Colonic mucosa (tissue), 4 donors: ENCODE results near the gene AGBL1. TPM values are rescaled to one million over a fixed set of nuclear protein-coding genes. Genes with fewer than 3 reads are reported as not detected.

Source experiments
- DNase-seq: peaks from one replicate; pipeline ENCODE4 v3.0.0-alpha.2; 2020
- H3K27ac ChIP-seq: fragments of 200-600 bp; one replicate; pipeline ENCODE4 v1.8.0; 2021
- H3K27me3 ChIP-seq: fragments of 200-600 bp; one replicate; pipeline ENCODE4 v1.8.0; 2021
- H3K36me3 ChIP-seq: fragments of 200-600 bp; one replicate; pipeline ENCODE4 v1.8.0; 2021
- H3K4me1 ChIP-seq: fragments of 200-600 bp; one replicate; pipeline ENCODE4 v1.8.0; 2021; ENCODE audit warnings: mild to moderate bottlenecking
- H3K4me3 ChIP-seq: fragments of 200-600 bp; one replicate; pipeline ENCODE4 v1.8.0; 2021
- H3K9ac ChIP-seq, 2 donors: one replicate each; pipeline ENCODE4 v1.7.0; 2013; ENCODE audit warnings: control low read depth in 2 of 2, low read depth in 2 of 2, low read length in 2 of 2
- H3K9me3 ChIP-seq: fragments of 200-600 bp; one replicate; pipeline ENCODE4 v1.8.0; 2021
- intact Hi-C: fragments of 100-400 bp; cut with DNase I; formaldehyde crosslinking; loops from one replicate; pipeline ENCODE4 v1.14.1; 2022
- total RNA-seq, 2 donors: library from RNA; stranded (reverse); fragmentation: NEBNext Ultra II Directional in 1 of 2; extraction: Animal tissue kit (Norgen Biotek cat#: 25700) in 1 of 2; gene quantifications; one replicate each; pipeline ENCODE4 v1.2.1, GENCODE V29; 2021
- TF ChIP-seq, protein P1 (sequence below): fragments of 200-600 bp; IDR thresholded peaks from one replicate; pipeline ENCODE4 v1.8.0; 2022; ENCODE audit warnings: antibody characterized with exemption, mild to moderate bottlenecking
- donor health status: healthy.
- donor health status: DM: no; HTN: no; CAD: no.
- donor health status: DM: no; HTN: no; CAD: no.

The AGBL1 gene
- total RNA-seq, 2 donors from 2014 or later, result 0.10 to 0.24 TPM

DNA sequence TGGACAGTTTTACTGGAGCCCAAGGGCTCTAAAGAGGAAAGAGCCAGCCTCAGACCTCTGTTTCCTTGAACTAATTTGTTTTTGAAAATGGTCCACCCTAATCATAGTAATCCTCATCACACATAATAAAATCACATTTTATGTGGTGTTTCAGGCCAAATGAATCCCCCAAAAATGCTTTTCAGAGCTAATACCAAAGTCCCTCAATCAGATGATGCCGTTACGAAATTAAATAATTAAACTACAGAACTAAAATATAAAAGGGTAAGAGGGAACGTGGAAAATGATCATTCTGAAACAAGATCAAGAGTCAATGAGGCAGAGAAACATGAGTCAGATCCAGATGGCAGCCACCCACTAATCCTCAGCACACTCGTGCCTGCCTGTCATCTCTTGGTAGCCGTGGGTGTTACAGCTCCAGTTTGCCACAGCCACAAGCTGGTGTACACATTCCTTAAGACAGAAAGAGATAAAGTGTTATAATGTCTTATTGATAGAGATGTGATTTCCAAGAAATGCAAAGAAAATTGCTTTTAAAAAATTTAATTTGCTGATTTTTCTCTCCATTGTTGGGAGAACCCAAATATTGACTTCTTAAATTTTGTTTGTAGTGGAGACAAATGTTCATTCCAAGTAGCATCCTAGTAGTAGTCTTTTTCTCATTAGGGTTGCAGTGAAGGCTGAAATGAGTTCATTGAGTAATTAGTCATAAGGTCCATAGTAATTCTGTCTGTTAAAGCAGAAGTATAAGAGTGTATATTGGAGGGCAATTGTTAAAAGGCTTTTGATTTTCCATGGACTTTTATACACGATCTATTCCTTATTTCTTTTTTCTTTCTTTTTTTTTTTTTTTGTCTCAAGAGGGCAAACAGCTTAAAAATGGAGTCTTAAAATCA is 104.2 kb downstream of the AGBL1 start:
- H3K4me1 ChIP-seq, result no peaks in the 10 kb centered on the region
- no peaks in the 10 kb centered on the region for H3K9me3 ChIP-seq
- no peaks in the 10 kb centered on the region for H3K27me3 ChIP-seq
- H3K27ac ChIP-seq, result no peak overlapping the region
- DNase-seq, result no peak
- TF ChIP-seq, protein P1, sequence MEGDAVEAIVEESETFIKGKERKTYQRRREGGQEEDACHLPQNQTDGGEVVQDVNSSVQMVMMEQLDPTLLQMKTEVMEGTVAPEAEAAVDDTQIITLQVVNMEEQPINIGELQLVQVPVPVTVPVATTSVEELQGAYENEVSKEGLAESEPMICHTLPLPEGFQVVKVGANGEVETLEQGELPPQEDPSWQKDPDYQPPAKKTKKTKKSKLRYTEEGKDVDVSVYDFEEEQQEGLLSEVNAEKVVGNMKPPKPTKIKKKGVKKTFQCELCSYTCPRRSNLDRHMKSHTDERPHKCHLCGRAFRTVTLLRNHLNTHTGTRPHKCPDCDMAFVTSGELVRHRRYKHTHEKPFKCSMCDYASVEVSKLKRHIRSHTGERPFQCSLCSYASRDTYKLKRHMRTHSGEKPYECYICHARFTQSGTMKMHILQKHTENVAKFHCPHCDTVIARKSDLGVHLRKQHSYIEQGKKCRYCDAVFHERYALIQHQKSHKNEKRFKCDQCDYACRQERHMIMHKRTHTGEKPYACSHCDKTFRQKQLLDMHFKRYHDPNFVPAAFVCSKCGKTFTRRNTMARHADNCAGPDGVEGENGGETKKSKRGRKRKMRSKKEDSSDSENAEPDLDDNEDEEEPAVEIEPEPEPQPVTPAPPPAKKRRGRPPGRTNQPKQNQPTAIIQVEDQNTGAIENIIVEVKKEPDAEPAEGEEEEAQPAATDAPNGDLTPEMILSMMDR, result no peak
- H3K4me3 ChIP-seq, result no peak overlapping the region
- intact Hi-C loops, result no loop called here
- no peak overlapping the region for H3K9ac ChIP-seq
- no peaks in the 10 kb centered on the region for H3K36me3 ChIP-seq

DNA sequence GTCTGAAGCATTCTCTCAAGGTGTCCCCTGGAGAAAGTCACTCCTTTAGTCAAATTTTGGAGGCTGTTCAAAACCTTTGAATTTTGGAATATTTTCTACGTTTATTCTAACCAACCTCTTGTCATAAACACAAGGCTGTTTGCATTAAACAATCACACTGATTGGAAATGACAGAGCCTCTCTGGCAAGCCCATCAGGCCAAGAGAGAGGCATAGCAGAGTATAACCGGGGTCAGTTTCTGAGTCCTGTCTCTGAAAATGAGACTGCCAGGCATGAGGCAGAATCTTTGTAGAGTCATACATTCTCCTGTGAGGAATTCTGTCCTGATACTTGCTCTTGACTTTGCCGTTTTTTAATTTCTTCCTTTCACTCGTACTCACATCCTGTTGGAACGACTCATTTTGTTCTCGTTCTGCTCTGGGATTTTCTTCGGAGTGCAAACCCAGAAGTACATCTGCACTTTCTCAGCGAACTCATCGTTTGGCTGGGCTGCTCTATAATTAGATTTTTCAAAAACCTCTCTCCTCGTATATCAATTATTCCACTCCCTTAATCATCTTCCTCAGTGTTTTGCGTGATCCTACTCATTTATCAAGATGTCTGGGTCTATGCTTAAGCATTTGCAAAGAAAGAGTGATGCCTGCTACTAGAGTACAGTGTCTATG is 114.2 kb downstream of the AGBL1 start:
- DNase-seq, result no peak
- Histone ChIP-seq H3K36me3 (no peaks in the 10 kb centered on the region), H3K4me1 (no peaks in the 10 kb centered on the region), H3K27me3 (no peaks in the 10 kb centered on the region), H3K9ac (no peak overlapping the region), H3K4me3 (no peak overlapping the region), H3K27ac (no peak overlapping the region), H3K9me3 (no peaks in the 10 kb centered on the region)
- TF ChIP-seq, protein P1, result no peak
- intact Hi-C loops, result no loop called here

DNA sequence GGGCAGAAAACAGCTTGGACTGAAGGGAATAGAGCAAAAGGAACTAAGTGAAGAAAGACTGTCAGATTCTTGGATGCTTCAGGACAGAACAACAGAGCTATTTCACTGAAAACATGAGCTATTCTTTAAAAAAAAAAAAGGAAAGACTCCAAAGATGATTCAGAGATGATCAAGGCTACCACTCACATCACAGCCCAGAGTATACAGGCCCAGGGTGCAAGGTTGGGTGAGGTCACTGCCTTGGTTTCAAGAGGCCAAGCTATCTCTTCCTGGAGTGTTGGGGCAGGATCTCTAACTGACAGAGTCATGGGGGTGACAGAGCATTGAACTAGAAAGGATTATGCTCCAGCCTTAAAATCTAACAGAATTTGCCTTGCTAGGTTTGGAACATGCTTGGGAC is 118.1 kb downstream of the AGBL1 start:
- H3K4me3 ChIP-seq, result no peak overlapping the region
- H3K27me3 ChIP-seq, result no peaks in the 10 kb centered on the region
- no peaks in the 10 kb centered on the region for H3K4me1 ChIP-seq
- DNase-seq, result no peak
- intact Hi-C loops, result no loop called here
- H3K27ac ChIP-seq, result no peak overlapping the region
- no peaks in the 10 kb centered on the region for H3K36me3 ChIP-seq
- H3K9ac ChIP-seq, result no peak overlapping the region
- no peaks in the 10 kb centered on the region for H3K9me3 ChIP-seq
- TF ChIP-seq, protein P1, result no peak

DNA sequence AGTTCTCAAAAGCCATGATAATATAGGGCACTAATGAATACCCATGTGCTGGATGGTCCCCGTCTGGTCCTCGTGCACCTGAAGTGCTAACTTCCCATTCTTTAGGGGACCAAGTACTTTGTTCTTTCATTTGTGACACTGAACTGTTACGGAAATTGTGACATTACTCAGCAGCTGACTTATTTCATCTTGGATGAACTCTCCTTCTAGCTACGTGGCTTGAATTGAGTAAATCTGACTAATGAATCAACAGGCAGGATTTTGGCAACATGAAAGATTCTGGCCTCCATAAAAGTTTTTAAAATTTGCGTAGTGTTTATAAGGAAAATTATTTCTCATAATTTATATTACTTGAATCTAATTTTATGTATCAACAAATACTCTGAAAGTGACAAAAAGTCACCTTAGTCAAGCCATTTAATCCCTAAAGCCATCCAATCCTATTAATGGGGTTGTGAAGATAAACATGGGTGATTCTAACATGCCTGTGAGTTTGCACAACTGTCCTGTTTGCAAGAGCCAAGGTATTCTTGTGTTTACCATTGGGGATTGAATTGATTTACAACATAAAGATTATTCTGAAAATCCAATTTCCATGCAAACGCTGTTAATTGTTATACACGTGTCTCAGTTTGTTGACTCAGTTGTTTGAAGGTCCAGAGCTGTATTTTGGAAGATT is 119.9 kb downstream of the AGBL1 start:
- intact Hi-C loops, result no loop called here

More for the DNA sequence above, 119.9 kb downstream of the AGBL1 start:
- no peaks in the 10 kb centered on the region for H3K9me3 ChIP-seq
- no peak overlapping the region for H3K27ac ChIP-seq
- no peak for DNase-seq
- H3K4me1 ChIP-seq, result no peaks in the 10 kb centered on the region
- H3K36me3 ChIP-seq, result no peaks in the 10 kb centered on the region
- H3K27me3 ChIP-seq, result no peaks in the 10 kb centered on the region
- no peak overlapping the region for H3K9ac ChIP-seq
- no peak overlapping the region for H3K4me3 ChIP-seq
- TF ChIP-seq, protein P1, result no peak
